PC-3 (cell line): Measurements from ENCODE around the gene PPP1R16B. TPM values are rescaled to one million over a fixed set of nuclear protein-coding genes. Genes with fewer than 3 reads are reported as not detected.

ENCODE experiments used
- ATAC-seq: fragments of 200-7000 bp; cut with Tn5 transposase; 2 replicates; pipeline ENCODE4 v1.9.1; 2020; ENCODE audit warnings: mild to moderate bottlenecking, moderate library complexity
- BruUV-seq: library from RNA; stranded (reverse); fragments of 400-500 nt; replicated peaks from 2 replicates; lab custom pipeline; 2021; lab: Mats Ljungman, UMichigan
- CTCF ChIA-PET: fragments of 300-600 bp; sonication (Branson Sonifier 250); formaldehyde crosslinking; loops from one replicate; lab custom pipeline; 2022; ENCODE audit warnings: antibody characterized with exemption; lab: Charles Lee
- POLR2A ChIA-PET: fragments of 300-600 bp; sonication (Branson Sonifier 250); formaldehyde crosslinking; loops from one replicate; lab custom pipeline; 2022; ENCODE audit warnings: antibody characterized with exemption; ENCODE audit not compliant: unreplicated experiment; lab: Charles Lee
- DNase-seq: peaks from one replicate; pipeline ENCODE4 v3.0.0-alpha.2; 2015
- H2AFZ ChIP-seq: fragments of 300-600 bp; sonication (generic); 2 replicates; pipeline ENCODE4 v1.6.0; 2016; ENCODE audit warnings: antibody characterized with exemption, low read length
- H3F3A ChIP-seq: fragments of 300-600 bp; sonication (generic); one replicate; pipeline ENCODE4 v1.6.0; 2017; ENCODE audit warnings: antibody characterized with exemption, low read length, control low read depth, mild to moderate bottlenecking; ENCODE audit not compliant: unreplicated experiment
- H3K27ac ChIP-seq: fragments of 300-600 bp; sonication (generic); 2 replicates; pipeline ENCODE4 v1.5.1; 2016; ENCODE audit warnings: mild to moderate bottlenecking, low read length
- H3K27me3 ChIP-seq: fragments of 300-600 bp; sonication (generic); 2 replicates; pipeline ENCODE4 v1.6.1; 2016; ENCODE audit warnings: low read length, mixed read lengths
- H3K36me3 ChIP-seq: fragments of 300-600 bp; sonication (generic); 2 replicates; pipeline ENCODE4 v1.6.1; 2016; ENCODE audit warnings: low read depth, mixed run types, low read length, mixed read lengths
- H3K4me1 ChIP-seq: fragments of 300-600 bp; sonication (generic); 2 replicates; pipeline ENCODE4 v1.5.1; 2016; ENCODE audit warnings: low read length; ENCODE audit not compliant: insufficient read depth
- H3K4me2 ChIP-seq: fragments of 300-600 bp; sonication (generic); 2 replicates; pipeline ENCODE4 v1.6.0; 2016; ENCODE audit warnings: low read length
- H3K4me3 ChIP-seq: fragments of 300-600 bp; sonication (generic); 2 replicates; pipeline ENCODE4 v1.5.1; 2016; ENCODE audit warnings: mild to moderate bottlenecking, low read length, mixed read lengths
- H3K79me2 ChIP-seq: fragments of 300-600 bp; sonication (generic); 2 replicates; pipeline ENCODE4 v1.6.1; 2017; ENCODE audit warnings: low read length, mixed read lengths
- H3K9ac ChIP-seq: fragments of 300-600 bp; sonication (generic); 2 replicates; pipeline ENCODE4 v1.6.0; 2016; ENCODE audit warnings: mild to moderate bottlenecking, low read length
- H3K9me2 ChIP-seq: fragments of 300-600 bp; sonication (generic); replicated peaks from 2 replicates; pipeline ENCODE4 v1.6.1; 2016; ENCODE audit warnings: mixed run types, low read length, mixed read lengths
- H3K9me3 ChIP-seq: fragments of 300-600 bp; sonication (generic); 2 replicates; pipeline ENCODE4 v1.6.1; 2016; ENCODE audit warnings: low read length, mixed read lengths
- H4K20me1 ChIP-seq: fragments of 300-600 bp; sonication (generic); 2 replicates; pipeline ENCODE4 v1.6.1; 2016; ENCODE audit warnings: low read length, mixed read lengths
- EZH2 ChIP-seq: fragments of 300-600 bp; sonication (generic); IDR thresholded peaks from one replicate; pipeline ENCODE4 v1.6.1; 2017; ENCODE audit warnings: antibody characterized with exemption, mild to moderate bottlenecking, low read length; ENCODE audit not compliant: unreplicated experiment
- EZH2phosphoT487 ChIP-seq: fragments of 300-600 bp; sonication (generic); IDR thresholded peaks from 2 replicates; pipeline ENCODE4 v1.6.1; 2018; ENCODE audit warnings: mild to moderate bottlenecking, antibody characterized with exemption, low read length, borderline replicate concordance
- intact Hi-C: fragments of 100-400 bp; cut with micrococcal nuclease; formaldehyde crosslinking; loops from 2 replicates; pipeline ENCODE4 v1.9.0; 2023
- total RNA-seq: library from RNA; depleted of rRNA; stranded (reverse); fragments of >200 nt; gene quantifications from 2 replicates; pipeline ENCODE4 v1.2.3, GENCODE V29; 2014
- TF ChIP-seq, protein P1 (sequence below): fragments of 300-600 bp; sonication (generic); conservative IDR thresholded peaks from 2 replicates; pipeline ENCODE4 v1.5.1; 2017; ENCODE audit warnings: antibody characterized with exemption, low read depth, mild to moderate bottlenecking, low read length

Gene PPP1R16B
- total RNA-seq, 1 experiment from 2014 or later: 0.04 TPM

GRCh38 chr20:38931984-38932383 is 126.5 kb downstream of the PPP1R16B start:
- CTCF ChIA-PET: no interaction called here
- intact Hi-C loops: no loop called here

GRCh38 chr20:38932457-38933120 is 127.1 kb downstream of the PPP1R16B start:
- intact Hi-C loops: no loop called here
- Histone ChIP-seq H3F3A (no peaks in the 10 kb centered on the region), H4K20me1 (peaks cover 79% of the 10 kb centered on the region), H3K9me2 (no peaks in the 10 kb centered on the region), H3K79me2 (peaks cover 100% of the 10 kb centered on the region), H3K9ac (no peak overlapping the region), H3K4me3 (no peak overlapping the region), H3K4me2 (no peak overlapping the region), H3K27me3 (no peaks in the 10 kb centered on the region), H3K9me3 (no peaks in the 10 kb centered on the region), H3K36me3 (peaks cover 21% of the 10 kb centered on the region; the same call in 1 of the 2 replicates), H2AFZ (no peak overlapping the region), H3K4me1 (peaks cover 30% of the 10 kb centered on the region), H3K27ac (no peak overlapping the region)
- POLR2A ChIA-PET: no interaction called here
- DNase-seq (no peak), ATAC-seq (no peak)
- no TSS peak for BruUV-seq
- TF ChIP-seq, protein P1, sequence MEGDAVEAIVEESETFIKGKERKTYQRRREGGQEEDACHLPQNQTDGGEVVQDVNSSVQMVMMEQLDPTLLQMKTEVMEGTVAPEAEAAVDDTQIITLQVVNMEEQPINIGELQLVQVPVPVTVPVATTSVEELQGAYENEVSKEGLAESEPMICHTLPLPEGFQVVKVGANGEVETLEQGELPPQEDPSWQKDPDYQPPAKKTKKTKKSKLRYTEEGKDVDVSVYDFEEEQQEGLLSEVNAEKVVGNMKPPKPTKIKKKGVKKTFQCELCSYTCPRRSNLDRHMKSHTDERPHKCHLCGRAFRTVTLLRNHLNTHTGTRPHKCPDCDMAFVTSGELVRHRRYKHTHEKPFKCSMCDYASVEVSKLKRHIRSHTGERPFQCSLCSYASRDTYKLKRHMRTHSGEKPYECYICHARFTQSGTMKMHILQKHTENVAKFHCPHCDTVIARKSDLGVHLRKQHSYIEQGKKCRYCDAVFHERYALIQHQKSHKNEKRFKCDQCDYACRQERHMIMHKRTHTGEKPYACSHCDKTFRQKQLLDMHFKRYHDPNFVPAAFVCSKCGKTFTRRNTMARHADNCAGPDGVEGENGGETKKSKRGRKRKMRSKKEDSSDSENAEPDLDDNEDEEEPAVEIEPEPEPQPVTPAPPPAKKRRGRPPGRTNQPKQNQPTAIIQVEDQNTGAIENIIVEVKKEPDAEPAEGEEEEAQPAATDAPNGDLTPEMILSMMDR: no peak
- TF ChIP-seq EZH2 (no peak), EZH2phosphoT487 (no peak)
- CTCF ChIA-PET: no interaction called here

More at GRCh38 chr20:38931984-38932383, 126.5 kb downstream of the PPP1R16B start:
- TF ChIP-seq EZH2phosphoT487: no peak
- TF ChIP-seq EZH2: no peak
- TF ChIP-seq, protein P1: no peak
- Histone ChIP-seq H3K9ac (no peak overlapping the region), H3K79me2 (peaks cover 100% of the 10 kb centered on the region), H3F3A (no peaks in the 10 kb centered on the region), H3K9me3 (no peaks in the 10 kb centered on the region), H2AFZ (no peak overlapping the region), H3K9me2 (no peaks in the 10 kb centered on the region), H3K36me3 (peaks cover 20% of the 10 kb centered on the region; the same call in 1 of the 2 replicates), H3K27me3 (no peaks in the 10 kb centered on the region), H3K4me3 (no peak overlapping the region), H3K4me2 (no peak overlapping the region), H4K20me1 (peaks cover 74% of the 10 kb centered on the region), H3K27ac (no peak overlapping the region), H3K4me1 (peaks cover 30% of the 10 kb centered on the region)
- BruUV-seq: no TSS peak
- no peak for DNase-seq
- no peak for ATAC-seq
- POLR2A ChIA-PET: no interaction called here

- Histone ChIP-seq H4K20me1 (peaks cover 80% of the 10 kb centered on the region), H3K9me3 (no peaks in the 10 kb centered on the region), H3K4me2 (no peak overlapping the region), H3K9me2 (no peaks in the 10 kb centered on the region), H3K4me1 (peaks cover 15% of the 10 kb centered on the region), H3K27me3 (no peaks in the 10 kb centered on the region), H3K9ac (no peak overlapping the region), H2AFZ (no peak overlapping the region), H3K27ac (no peak overlapping the region), H3F3A (no peaks in the 10 kb centered on the region), H3K4me3 (no peak overlapping the region), H3K36me3 (peaks cover 32% of the 10 kb centered on the region; the same call in 1 of the 2 replicates), H3K79me2 (peaks cover 100% of the 10 kb centered on the region)
- intact Hi-C loops: no loop called here
- ATAC-seq (no peak), DNase-seq (no peak)
- BruUV-seq: no TSS peak
- CTCF ChIA-PET: no interaction called here
- POLR2A ChIA-PET: no interaction called here
- TF ChIP-seq, protein P1: no peak
- TF ChIP-seq EZH2phosphoT487: no peak
- no peak for TF ChIP-seq EZH2
These were observed 129.0 kb downstream of the PPP1R16B start for GRCh38 chr20:38934530-38934929.
